IPS-18a (cell line): ENCODE data around the gene UGGT2.
A peak's percentile ranks its signal among the peaks of the same experiment; 100 is the strongest.
"Not testable (repeated sequence)": the region's sequence is repeated elsewhere in the genome, so short reads cannot be mapped to it uniquely, and the experiment has no call there.

Experiments used
- H3K27ac ChIP-seq: one replicate; pipeline ENCODE4 v1.5.1; 2013; ENCODE audit warnings: low read length
- H3K27me3 ChIP-seq: one replicate; pipeline ENCODE4 v1.6.1; 2013; ENCODE audit warnings: mild to moderate bottlenecking, low read length; ENCODE audit not compliant: control insufficient read depth, insufficient read depth
- H3K36me3 ChIP-seq: one replicate; pipeline ENCODE4 v1.6.1; 2013; ENCODE audit warnings: low read depth, low read length; ENCODE audit not compliant: control insufficient read depth
- H3K4me1 ChIP-seq: one replicate; pipeline ENCODE4 v1.6.1; 2013; ENCODE audit warnings: low read depth, low read length; ENCODE audit not compliant: control insufficient read depth
- H3K4me3 ChIP-seq: one replicate; pipeline ENCODE4 v1.5.1; 2013; ENCODE audit warnings: low read length
- H3K9ac ChIP-seq: one replicate; pipeline ENCODE4 v1.6.1; 2013; ENCODE audit warnings: mild to moderate bottlenecking, low read length, moderate library complexity
- H3K9me3 ChIP-seq: one replicate; pipeline ENCODE4 v1.6.1; 2013; ENCODE audit warnings: low read depth, low read length; ENCODE audit not compliant: control insufficient read depth

The UGGT2 gene

DNA sequence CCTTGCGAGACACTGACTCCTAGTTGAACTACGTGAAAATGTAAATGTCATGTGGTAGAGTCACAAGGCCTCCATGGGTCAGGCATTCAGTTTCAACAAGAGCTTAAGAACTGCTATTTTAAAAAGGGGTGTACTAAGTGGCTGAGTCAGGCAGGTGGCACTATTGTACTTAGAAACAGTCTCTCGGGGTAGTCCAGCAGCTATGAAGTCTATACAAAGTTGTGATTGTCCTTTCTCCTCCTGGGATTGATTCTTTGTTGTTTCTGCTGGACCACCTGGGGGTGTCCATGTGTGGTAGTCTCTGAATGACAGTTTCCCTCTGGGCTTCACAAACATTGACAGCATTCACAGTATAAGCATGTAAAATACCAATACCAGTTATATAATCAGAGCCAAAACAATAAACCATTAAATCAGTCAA, 33.0 kb downstream of the UGGT2 start:
- peaks cover 7% of the 10 kb centered on the region for H3K9me3 ChIP-seq
- no peak overlapping the region for H3K9ac ChIP-seq
- H3K4me3 ChIP-seq, result no peak overlapping the region
- H3K27me3 ChIP-seq, result no peaks in the 10 kb centered on the region
- no peak overlapping the region for H3K27ac ChIP-seq
- H3K36me3 ChIP-seq, result peaks cover 9% of the 10 kb centered on the region
- H3K4me1 ChIP-seq, result peaks cover 8% of the 10 kb centered on the region

- H3K4me3 ChIP-seq, result no peak overlapping the region
- H3K9ac ChIP-seq, result no peak overlapping the region
Observed at GRCh38 chr13:96018135-96018534, 35.1 kb downstream of the UGGT2 start.

GRCh38 chr13:96011291-96011872, 41.8 kb downstream of the UGGT2 start:
- Histone ChIP-seq H3K36me3 (no peaks in the 10 kb centered on the region), H3K9me3 (peaks cover 6% of the 10 kb centered on the region), H3K4me1 (no peaks in the 10 kb centered on the region), H3K4me3 (no peak overlapping the region), H3K27me3 (no peaks in the 10 kb centered on the region), H3K9ac (no peak overlapping the region), H3K27ac (no peak overlapping the region)

More at GRCh38 chr13:96018135-96018534, 35.1 kb downstream of the UGGT2 start:
- Histone ChIP-seq H3K4me1 (peaks cover 8% of the 10 kb centered on the region), H3K9me3 (peaks cover 7% of the 10 kb centered on the region), H3K27me3 (no peaks in the 10 kb centered on the region), H3K27ac (no peak overlapping the region), H3K36me3 (peaks cover 5% of the 10 kb centered on the region)

GRCh38 chr13:96003304-96003703, 49.9 kb downstream of the UGGT2 start:
- Histone ChIP-seq H3K9me3 (no peaks in the 10 kb centered on the region), H3K4me1 (peaks cover 32% of the 10 kb centered on the region), H3K9ac (no peak overlapping the region), H3K27ac (no peak overlapping the region), H3K36me3 (no peaks in the 10 kb centered on the region), H3K4me3 (no peak overlapping the region), H3K27me3 (no peaks in the 10 kb centered on the region)

- no peak overlapping the region for H3K27ac ChIP-seq
- peaks cover 36% of the 10 kb centered on the region for H3K4me1 ChIP-seq
- no peak overlapping the region for H3K4me3 ChIP-seq
- H3K36me3 ChIP-seq, result no peaks in the 10 kb centered on the region
- H3K9me3 ChIP-seq, result no peaks in the 10 kb centered on the region
- H3K27me3 ChIP-seq, result no peaks in the 10 kb centered on the region
- no peak overlapping the region for H3K9ac ChIP-seq
Observed at GRCh38 chr13:96002322-96003131, 50.7 kb downstream of the UGGT2 start.

DNA sequence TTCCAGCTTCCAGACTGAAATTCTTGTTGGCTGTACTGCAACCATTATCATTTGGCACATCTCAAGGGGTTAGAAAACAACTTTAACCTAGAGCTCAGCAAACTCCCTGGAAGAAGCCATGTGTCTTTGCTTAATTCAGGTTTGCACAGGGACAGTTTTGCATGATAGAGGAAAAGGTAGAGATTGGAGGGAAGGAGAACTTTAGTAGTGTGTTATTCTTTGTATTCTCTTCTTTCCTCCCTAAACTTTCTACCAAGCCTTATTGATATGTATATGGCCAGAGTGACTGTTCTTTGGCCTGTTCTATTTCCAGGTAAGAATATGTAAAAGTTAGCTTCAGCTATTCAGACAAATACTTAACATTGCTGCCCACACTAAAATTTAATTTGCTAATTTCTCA, 53.1 kb downstream of the UGGT2 start:
- H3K27me3 ChIP-seq, result no peaks in the 10 kb centered on the region
- peak overlapping the region; percentile 87 for H3K27ac ChIP-seq
- H3K36me3 ChIP-seq, result peaks cover 4% of the 10 kb centered on the region
- H3K9me3 ChIP-seq, result no peaks in the 10 kb centered on the region
- H3K4me3 ChIP-seq, result peak overlapping the region; percentile 23
- H3K9ac ChIP-seq, result peak overlapping the region; percentile 51
- H3K4me1 ChIP-seq, result peaks cover 36% of the 10 kb centered on the region

DNA sequence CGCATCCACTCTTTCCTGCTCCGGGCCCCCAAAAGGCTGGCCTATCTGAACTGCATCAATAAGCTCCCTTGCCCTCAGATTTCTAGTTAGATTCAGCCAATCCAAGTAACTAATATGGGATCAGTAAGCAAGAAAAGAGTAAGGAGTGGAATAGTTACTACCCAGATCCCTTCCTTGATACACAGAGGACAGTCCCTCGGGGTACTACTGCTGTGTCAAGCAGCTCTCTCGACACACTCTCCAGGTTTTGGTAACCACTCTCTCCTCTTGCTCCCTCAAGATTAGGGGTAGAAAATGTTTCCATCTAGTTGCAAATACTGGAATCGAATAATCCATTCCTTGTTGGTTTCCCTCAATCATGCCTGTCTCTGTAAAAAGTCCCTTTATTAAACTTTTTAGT, 65.4 kb downstream of the UGGT2 start:
- H3K4me1 ChIP-seq, result peaks cover 5% of the 10 kb centered on the region
- no peaks in the 10 kb centered on the region for H3K27me3 ChIP-seq
- no peak overlapping the region for H3K4me3 ChIP-seq
- no peaks in the 10 kb centered on the region for H3K36me3 ChIP-seq
- no peaks in the 10 kb centered on the region for H3K9me3 ChIP-seq
- H3K27ac ChIP-seq, result no peak overlapping the region
- no peak overlapping the region for H3K9ac ChIP-seq

- no peaks in the 10 kb centered on the region for H3K4me1 ChIP-seq
- H3K36me3 ChIP-seq, result no peaks in the 10 kb centered on the region
- no peak overlapping the region for H3K4me3 ChIP-seq
- H3K27ac ChIP-seq, result no peak overlapping the region
- H3K9me3 ChIP-seq, result no peaks in the 10 kb centered on the region
- H3K9ac ChIP-seq, result no peak overlapping the region
- H3K27me3 ChIP-seq, result no peaks in the 10 kb centered on the region
Observed at GRCh38 chr13:95982144-95982543, 71.1 kb downstream of the UGGT2 start.

DNA sequence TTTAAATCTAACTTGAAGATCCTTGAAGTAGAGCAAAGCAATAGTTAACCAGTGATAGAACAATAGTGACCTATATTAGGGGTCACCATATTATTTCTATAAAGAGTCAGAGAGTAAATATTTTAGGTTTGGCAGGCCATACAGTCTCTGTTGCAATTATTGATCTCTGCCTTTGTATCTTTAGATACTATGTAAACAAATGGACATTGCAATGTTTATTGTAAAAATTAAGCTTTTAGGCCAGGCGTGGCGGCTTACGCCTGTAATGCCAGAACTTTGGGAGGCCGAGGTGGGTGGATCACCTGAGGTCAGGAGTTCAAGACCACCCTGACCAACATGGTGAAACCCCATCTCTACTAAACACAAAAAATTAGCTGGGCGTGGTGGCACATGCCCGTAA, 80.5 kb downstream of the UGGT2 start:
- H3K36me3 ChIP-seq, H3K27me3 ChIP-seq, H3K4me3 ChIP-seq, H3K9ac ChIP-seq, H3K4me1 ChIP-seq, H3K9me3 ChIP-seq, H3K27ac ChIP-seq: not testable (repeated sequence)

- H3K9ac ChIP-seq, result no peak overlapping the region
- no peaks in the 10 kb centered on the region for H3K27me3 ChIP-seq
- no peaks in the 10 kb centered on the region for H3K36me3 ChIP-seq
- no peaks in the 10 kb centered on the region for H3K9me3 ChIP-seq
- H3K4me3 ChIP-seq, result no peak overlapping the region
- no peak overlapping the region for H3K27ac ChIP-seq
- H3K4me1 ChIP-seq, result no peaks in the 10 kb centered on the region
Observed at GRCh38 chr13:95970878-95971277, 82.3 kb downstream of the UGGT2 start.

DNA sequence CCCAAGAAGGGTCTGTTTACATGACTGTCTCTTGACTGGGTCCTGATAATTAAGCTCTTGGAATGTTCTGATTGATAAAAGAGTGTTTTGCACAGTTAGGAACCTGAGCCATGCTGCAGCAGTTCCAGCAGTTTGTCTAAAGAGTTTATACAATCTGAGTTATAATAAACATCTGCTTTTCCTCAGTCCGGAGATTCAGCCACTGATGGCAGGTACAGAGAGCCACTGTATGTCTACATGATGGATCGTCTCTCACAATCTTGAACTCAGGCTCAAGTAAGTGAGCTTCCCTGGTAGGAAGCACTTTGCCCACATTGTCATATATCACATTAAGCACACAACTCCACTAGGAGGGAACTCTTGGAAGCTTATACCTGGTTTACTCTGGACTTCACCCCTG, 84.3 kb downstream of the UGGT2 start:
- H3K4me3 ChIP-seq, result no peak overlapping the region
- no peaks in the 10 kb centered on the region for H3K9me3 ChIP-seq
- no peaks in the 10 kb centered on the region for H3K4me1 ChIP-seq
- H3K9ac ChIP-seq, result no peak overlapping the region
- no peaks in the 10 kb centered on the region for H3K36me3 ChIP-seq
- H3K27ac ChIP-seq, result no peak overlapping the region
- no peaks in the 10 kb centered on the region for H3K27me3 ChIP-seq

DNA sequence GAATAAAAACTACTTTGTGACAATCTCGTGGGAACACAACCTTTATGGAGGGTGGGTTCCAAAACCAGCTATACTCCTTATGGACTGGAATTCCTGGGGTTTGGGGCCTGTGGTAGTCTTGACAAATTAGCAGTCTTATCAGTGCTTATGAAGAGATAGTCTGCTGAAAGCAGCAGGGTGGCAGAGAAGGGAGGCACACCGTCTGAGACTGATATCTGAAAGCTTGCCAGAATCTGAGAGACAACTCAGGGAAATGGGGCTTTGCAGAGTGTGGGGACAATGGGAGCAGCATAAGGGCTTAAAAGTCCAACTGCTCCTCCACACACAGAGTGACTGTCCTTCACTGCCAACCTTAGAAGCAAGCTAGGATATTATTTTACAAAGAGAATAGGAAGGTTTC, 95.9 kb downstream of the UGGT2 start:
- no peak overlapping the region for H3K4me3 ChIP-seq

More for the DNA sequence above, 95.9 kb downstream of the UGGT2 start:
- Histone ChIP-seq H3K4me1 (peaks cover 22% of the 10 kb centered on the region), H3K9me3 (peaks cover 14% of the 10 kb centered on the region), H3K36me3 (peaks cover 8% of the 10 kb centered on the region), H3K9ac (no peak overlapping the region), H3K27me3 (no peaks in the 10 kb centered on the region), H3K27ac (no peak overlapping the region)
